Right atrium auricular region (tissue), 2 donors: ENCODE measurements around the gene ABR. TPM values are rescaled to one million over a fixed set of nuclear protein-coding genes. Genes with fewer than 3 reads are reported as not detected.

ENCODE experiments used
- DNase-seq: peaks from one replicate; pipeline ENCODE4 v3.0.0-alpha.2; 2019; ENCODE audit warnings: low spot score
- H3K27ac ChIP-seq, 2 donors: fragments of 200-600 bp; sonication (generic); 1 replicate in 1 of 2; 2 replicates in 1 of 2; pipeline ENCODE4 v1.5.1; 2016 to 2019
- H3K27me3 ChIP-seq, 2 donors: fragments of 200-600 bp; sonication (generic); one replicate each; pipeline versions ENCODE4 v1.5.1 to v1.6.0; 2017 to 2019
- H3K36me3 ChIP-seq: fragments of 200-600 bp; sonication (generic); one replicate; pipeline ENCODE4 v1.5.1; 2016
- H3K4me1 ChIP-seq, 2 donors: fragments of 200-600 bp; sonication (generic); one replicate each; pipeline versions ENCODE4 v1.5.1 to v1.6.0; 2017 to 2019
- H3K4me3 ChIP-seq, 2 donors: fragments of 200-600 bp; sonication (generic); 1 replicate in 1 of 2; 2 replicates in 1 of 2; pipeline ENCODE4 v1.5.1; 2017 to 2019; ENCODE audit warnings: mild to moderate bottlenecking in 1 of 2, moderate library complexity in 1 of 2
- H3K9me3 ChIP-seq, 2 donors: fragments of 200-600 bp; sonication (generic); one replicate each; pipeline ENCODE4 v1.5.1; 2019
- total RNA-seq, 2 donors: library from RNA; depleted of rRNA; stranded (reverse); fragments of >200 nt; gene quantifications; one replicate each; pipeline ENCODE4 v1.1.0, GENCODE V29; 2016
- TF ChIP-seq, protein P1 (sequence below), 2 donors: fragments of 200-600 bp; sonication (generic); IDR thresholded peaks; one replicate each; pipeline ENCODE4 v1.5.1; 2019; ENCODE audit warnings: antibody characterized with exemption in 2 of 2

Gene ABR
- total RNA-seq, 2 donors from 2014 or later: 94.9 to 116 TPM

- peaks cover 3 to 22% of the 10 kb centered on the region in 2 donors for H3K27me3 ChIP-seq
- no peak for DNase-seq
- TF ChIP-seq, protein P1, sequence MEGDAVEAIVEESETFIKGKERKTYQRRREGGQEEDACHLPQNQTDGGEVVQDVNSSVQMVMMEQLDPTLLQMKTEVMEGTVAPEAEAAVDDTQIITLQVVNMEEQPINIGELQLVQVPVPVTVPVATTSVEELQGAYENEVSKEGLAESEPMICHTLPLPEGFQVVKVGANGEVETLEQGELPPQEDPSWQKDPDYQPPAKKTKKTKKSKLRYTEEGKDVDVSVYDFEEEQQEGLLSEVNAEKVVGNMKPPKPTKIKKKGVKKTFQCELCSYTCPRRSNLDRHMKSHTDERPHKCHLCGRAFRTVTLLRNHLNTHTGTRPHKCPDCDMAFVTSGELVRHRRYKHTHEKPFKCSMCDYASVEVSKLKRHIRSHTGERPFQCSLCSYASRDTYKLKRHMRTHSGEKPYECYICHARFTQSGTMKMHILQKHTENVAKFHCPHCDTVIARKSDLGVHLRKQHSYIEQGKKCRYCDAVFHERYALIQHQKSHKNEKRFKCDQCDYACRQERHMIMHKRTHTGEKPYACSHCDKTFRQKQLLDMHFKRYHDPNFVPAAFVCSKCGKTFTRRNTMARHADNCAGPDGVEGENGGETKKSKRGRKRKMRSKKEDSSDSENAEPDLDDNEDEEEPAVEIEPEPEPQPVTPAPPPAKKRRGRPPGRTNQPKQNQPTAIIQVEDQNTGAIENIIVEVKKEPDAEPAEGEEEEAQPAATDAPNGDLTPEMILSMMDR (IDR thresholded peaks at IDR 0.05): no peak
- no peak overlapping the region for H3K27ac ChIP-seq
- no peaks in the 10 kb centered on the region for H3K36me3 ChIP-seq
- peaks cover 0 to 2% of the 10 kb centered on the region in 2 donors for H3K9me3 ChIP-seq
- peaks cover 0 to 24% of the 10 kb centered on the region in 2 donors for H3K4me1 ChIP-seq
- no peak overlapping the region for H3K4me3 ChIP-seq
Observed at GRCh38 chr17:1226308-1226707, 46.5 kb upstream of the ABR start.

GRCh38 chr17:1224330-1224729, 44.5 kb upstream of the ABR start:
- Histone ChIP-seq H3K9me3 (peaks cover 0 to 4% of the 10 kb centered on the region in 2 donors), H3K27ac (no peak overlapping the region), H3K4me3 (no peak overlapping the region), H3K27me3 (peaks cover 0 to 9% of the 10 kb centered on the region in 2 donors), H3K36me3 (no peaks in the 10 kb centered on the region), H3K4me1 (peaks cover 0 to 13% of the 10 kb centered on the region in 2 donors)
- TF ChIP-seq, protein P1 (IDR thresholded peaks at IDR 0.05): no peak
- no peak for DNase-seq

- TF ChIP-seq, protein P1 (IDR thresholded peaks at IDR 0.05): no peak
- peaks cover 0 to 7% of the 10 kb centered on the region in 2 donors for H3K27me3 ChIP-seq
- no peak overlapping the region for H3K4me3 ChIP-seq
- H3K4me1 ChIP-seq: peaks cover 0 to 8% of the 10 kb centered on the region in 2 donors
- no peaks in the 10 kb centered on the region for H3K36me3 ChIP-seq
- peaks cover 0 to 4% of the 10 kb centered on the region in 2 donors for H3K9me3 ChIP-seq
- no peak for DNase-seq
- no peak overlapping the region for H3K27ac ChIP-seq
Observed at GRCh38 chr17:1223662-1224061, 43.9 kb upstream of the ABR start.

DNA sequence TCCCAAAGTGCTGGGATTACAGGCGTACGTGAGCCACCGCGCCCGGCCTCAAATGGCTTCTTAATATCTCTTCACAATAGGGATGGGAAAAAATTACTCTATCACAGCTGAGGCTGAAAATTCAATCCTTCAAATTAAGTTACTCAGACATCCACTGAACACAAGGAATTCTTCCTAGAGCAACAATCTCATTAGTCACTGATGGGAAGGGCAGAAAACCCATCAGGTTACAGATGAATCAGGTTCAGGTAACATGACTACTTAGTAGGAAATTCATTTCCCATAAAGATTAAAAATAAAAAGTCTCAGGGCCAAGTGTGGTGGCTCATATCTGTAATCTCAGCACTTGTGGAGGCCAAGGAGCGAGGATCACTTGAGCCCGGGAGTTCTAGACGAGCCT, 42.5 kb upstream of the ABR start:
- Histone ChIP-seq H3K9me3 (peaks cover 0 to 4% of the 10 kb centered on the region in 2 donors), H3K36me3 (no peaks in the 10 kb centered on the region), H3K27me3 (no peaks in the 10 kb centered on the region), H3K4me1 (no peaks in the 10 kb centered on the region), H3K4me3 (no peak overlapping the region), H3K27ac (no peak overlapping the region)
- TF ChIP-seq, protein P1 (IDR thresholded peaks at IDR 0.05): no peak
- DNase-seq: no peak

- H3K27ac ChIP-seq: no peak overlapping the region
- peaks cover 0 to 4% of the 10 kb centered on the region in 2 donors for H3K9me3 ChIP-seq
- no peak overlapping the region for H3K4me3 ChIP-seq
- no peaks in the 10 kb centered on the region for H3K4me1 ChIP-seq
- H3K27me3 ChIP-seq: no peaks in the 10 kb centered on the region
- DNase-seq: no peak
- H3K36me3 ChIP-seq: no peaks in the 10 kb centered on the region
- TF ChIP-seq, protein P1 (IDR thresholded peaks at IDR 0.05): no peak
Observed at GRCh38 chr17:1221209-1221608, 41.4 kb upstream of the ABR start.

DNA sequence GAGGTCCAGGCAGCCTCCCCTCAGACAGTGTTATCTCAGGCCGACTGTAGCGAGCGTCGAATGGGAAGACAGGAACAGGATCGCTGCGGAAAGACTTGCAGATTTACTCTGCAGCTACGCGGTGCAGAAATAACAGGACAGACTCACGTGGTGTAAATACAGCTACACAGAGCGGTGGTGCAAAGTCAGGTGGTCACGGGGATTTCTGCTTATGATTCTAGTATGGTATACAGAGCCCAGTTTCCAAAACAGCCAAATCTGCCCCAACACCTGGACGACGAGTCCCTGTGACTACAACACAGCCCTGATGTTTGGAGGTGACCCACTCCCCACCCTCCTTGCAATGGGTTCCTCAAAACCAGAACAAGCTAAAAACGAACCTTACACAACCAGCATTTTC, 40.6 kb upstream of the ABR start:
- no peak for DNase-seq
- no peak overlapping the region for H3K4me3 ChIP-seq

More for the DNA sequence above, 40.6 kb upstream of the ABR start:
- peaks cover 0 to 4% of the 10 kb centered on the region in 2 donors for H3K9me3 ChIP-seq
- H3K27ac ChIP-seq: no peak overlapping the region
- TF ChIP-seq, protein P1 (IDR thresholded peaks at IDR 0.05): no peak
- H3K4me1 ChIP-seq: no peaks in the 10 kb centered on the region
- H3K27me3 ChIP-seq: no peaks in the 10 kb centered on the region
- H3K36me3 ChIP-seq: no peaks in the 10 kb centered on the region
